GM12864 (cell line): ENCODE data around the gene TRPC5OS.

Experiments used
- DNase-seq: peaks from one replicate; pipeline ENCODE4 v3.0.0-alpha.2; 2011; ENCODE audit warnings: low read depth
- H3K4me3 ChIP-seq: 2 replicates; pipeline ENCODE4 v1.5.1; 2011; ENCODE audit warnings: mild to moderate bottlenecking, low read depth, low read length, control low read depth
- TF ChIP-seq, protein P1 (sequence below): IDR thresholded peaks from 2 replicates; pipeline ENCODE4 v1.5.1; 2011; ENCODE audit warnings: low read depth, mild to moderate bottlenecking, moderate library complexity, low read length, control low read depth, inconsistent platforms; ENCODE audit errors: missing control alignments

Gene TRPC5OS

DNA sequence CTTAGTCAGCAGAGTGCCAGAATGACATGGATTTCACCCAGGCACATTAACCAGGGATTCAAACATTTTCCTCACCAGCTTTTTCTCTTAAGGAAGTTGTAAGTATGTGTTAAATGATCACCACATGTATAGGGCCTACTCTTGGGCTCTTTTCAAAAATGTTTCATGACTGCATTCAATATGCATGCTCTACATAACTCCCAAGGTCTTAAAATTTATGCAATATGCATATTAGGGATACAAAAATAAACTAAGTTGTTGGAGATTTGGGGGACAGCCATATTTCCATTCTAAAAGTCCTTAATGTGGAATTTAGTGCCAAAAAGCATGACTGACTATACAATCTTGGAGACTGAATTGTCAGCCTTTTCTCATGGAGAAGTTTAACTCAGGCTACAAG, 25.0 kb upstream of the TRPC5OS start:
- TF ChIP-seq, protein P1, sequence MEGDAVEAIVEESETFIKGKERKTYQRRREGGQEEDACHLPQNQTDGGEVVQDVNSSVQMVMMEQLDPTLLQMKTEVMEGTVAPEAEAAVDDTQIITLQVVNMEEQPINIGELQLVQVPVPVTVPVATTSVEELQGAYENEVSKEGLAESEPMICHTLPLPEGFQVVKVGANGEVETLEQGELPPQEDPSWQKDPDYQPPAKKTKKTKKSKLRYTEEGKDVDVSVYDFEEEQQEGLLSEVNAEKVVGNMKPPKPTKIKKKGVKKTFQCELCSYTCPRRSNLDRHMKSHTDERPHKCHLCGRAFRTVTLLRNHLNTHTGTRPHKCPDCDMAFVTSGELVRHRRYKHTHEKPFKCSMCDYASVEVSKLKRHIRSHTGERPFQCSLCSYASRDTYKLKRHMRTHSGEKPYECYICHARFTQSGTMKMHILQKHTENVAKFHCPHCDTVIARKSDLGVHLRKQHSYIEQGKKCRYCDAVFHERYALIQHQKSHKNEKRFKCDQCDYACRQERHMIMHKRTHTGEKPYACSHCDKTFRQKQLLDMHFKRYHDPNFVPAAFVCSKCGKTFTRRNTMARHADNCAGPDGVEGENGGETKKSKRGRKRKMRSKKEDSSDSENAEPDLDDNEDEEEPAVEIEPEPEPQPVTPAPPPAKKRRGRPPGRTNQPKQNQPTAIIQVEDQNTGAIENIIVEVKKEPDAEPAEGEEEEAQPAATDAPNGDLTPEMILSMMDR: no peak
- no peak overlapping the region for H3K4me3 ChIP-seq
- DNase-seq: no peak

DNA sequence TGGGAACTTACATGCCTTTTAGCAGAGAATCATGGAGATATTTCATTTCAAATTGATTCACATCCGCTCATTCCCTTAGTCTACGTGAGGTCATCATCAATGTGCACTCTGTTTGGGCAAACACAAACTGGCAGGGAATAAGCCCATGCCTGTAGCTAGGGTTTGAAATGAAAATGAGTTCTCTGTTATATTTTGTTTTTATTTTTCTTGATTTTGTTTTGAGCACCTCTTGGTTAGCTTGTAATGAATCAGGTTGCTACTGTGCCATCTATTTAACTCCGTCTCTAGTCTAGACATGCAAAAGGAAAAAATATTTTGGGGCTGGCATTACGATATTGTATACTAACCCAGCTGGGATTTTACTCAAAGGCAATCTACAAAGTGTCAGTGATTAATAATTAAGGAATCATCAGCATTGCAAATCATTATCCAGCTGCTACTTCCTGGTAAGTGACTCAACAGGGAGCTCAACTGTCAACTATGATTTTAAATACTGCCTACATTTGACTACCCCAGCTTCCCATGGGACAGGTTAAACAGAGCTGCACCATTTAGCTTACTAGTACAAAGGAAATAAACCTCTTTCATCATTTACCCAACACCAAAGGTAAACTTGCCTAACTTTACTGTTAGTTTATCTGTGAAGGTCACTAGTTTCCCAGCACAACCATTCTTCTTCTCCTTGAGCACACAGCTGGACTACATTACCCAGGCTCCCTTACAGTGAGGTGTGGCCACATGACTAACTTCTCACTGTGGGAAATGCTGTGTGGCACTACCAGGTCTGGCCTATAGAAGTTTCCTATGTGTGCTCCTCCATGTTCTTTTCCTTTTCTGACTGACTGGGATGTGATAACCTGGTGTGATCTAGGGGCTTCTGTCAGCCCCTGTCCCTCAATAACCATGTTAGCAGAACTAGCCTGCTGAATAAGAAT, 21.2 kb upstream of the TRPC5OS start:
- DNase-seq: no peak
- H3K4me3 ChIP-seq: no peak overlapping the region
- TF ChIP-seq, protein P1: no peak

DNA sequence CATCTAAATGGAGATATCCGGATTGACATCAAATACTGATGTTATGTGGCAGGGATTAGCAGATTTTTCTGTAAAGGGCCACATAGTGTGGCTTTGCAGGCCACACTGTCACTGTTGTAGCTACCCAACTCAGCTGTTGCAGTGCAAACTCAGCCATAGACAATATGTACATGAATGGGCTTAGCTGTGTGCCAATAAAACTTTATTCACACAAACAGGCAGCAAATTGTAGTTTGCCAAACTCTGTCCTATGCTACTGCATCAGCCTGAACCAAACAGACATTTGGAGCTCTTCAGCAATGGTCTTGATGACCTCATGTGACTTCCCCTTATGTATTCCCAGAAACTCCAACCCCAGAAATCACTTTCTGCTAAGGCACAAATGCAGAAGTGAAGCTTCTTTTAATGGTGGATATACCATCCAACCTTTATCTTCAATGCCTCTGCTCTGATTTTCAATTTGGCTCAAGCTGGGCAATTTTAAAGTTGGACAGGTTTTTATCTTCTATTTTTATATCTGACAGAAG, 18.4 kb upstream of the TRPC5OS start:
- no peak for DNase-seq
- H3K4me3 ChIP-seq: no peak overlapping the region
- TF ChIP-seq, protein P1: no peak

DNA sequence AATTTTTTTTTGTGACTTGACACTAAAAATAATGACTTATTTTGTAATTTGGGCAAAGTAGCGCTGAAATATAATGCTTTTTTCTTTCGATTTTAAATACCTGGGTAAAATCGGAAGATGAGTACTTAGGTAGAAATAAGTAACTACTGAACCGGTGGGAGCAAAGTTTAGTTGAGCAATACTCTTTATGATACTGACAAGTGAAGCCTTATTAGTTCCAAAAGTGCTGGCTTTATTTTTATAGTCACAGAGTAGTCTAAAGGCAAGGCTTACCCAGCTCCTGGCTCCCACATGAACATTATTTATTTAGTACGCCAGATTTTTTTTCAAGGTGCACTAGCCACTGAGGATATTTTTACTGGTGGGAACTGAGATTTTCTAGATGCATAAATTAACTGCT, 14.4 kb upstream of the TRPC5OS start:
- DNase-seq: no peak
- no peak overlapping the region for H3K4me3 ChIP-seq
- TF ChIP-seq, protein P1: no peak

DNA sequence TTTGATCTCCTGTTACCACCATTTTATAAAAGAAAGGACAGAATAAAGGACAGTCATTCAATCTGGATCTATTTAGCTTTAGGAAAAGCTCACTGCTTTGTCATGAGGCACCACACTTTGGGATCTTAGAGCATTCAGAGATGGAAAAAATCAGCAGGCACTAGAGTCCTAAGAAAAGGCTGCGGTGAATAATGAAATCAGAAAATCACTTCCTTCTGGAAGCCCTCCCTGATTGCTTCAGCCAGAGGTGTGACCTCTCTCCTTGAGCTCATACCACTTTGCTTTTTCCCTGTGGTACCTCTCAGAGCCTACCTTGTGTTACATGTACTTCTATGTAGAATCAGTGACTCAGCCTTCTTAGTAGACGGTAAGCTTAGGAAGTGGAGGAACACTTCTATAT, 8.7 kb upstream of the TRPC5OS start:
- H3K4me3 ChIP-seq: no peak overlapping the region
- DNase-seq: no peak
- TF ChIP-seq, protein P1: no peak

DNA sequence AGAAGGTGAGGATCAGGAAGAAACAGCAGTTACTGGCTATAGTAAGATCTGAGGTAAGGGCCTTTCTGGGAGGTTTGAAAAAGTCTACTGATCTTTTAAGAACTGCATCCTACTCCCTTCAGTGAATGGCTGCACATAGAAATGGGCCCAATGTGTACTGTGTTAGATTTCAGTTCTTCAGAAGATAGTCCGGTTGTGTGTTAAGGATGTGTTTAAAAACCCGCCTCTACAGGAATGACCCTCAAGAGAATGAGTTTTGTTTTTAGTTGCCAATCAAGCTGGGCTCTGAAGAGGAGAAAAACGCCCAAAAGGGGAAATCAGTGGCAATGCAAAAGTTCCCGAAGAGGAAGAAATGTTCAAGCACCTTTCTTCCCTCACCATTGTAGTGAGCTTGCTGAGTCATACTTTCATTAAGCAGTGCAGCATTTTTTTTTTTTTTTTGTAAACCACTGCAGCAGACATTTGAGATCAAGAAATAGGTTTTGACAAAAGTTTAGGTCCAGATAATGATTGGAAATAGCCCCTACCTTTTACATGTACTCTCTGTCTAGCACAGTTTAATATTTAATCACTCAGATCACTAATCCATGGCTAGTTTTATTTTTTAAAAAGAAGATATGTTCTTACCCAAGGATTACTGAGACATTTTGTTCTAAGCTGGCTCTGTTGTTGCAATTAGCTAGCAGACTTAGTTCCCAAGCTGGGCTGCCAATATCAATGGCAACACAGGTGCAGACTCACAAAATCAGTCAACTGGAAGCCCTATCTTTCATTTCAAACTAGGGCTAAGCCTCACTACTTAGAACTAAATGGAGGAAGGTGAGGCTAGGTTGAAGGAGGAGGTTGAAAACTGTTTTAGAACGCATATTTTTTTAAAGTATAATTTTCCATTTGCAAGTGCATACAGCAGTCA, 7.0 kb upstream of the TRPC5OS start:
- H3K4me3 ChIP-seq: no peak overlapping the region
- DNase-seq: peak; percentile 25
- TF ChIP-seq, protein P1: no peak
